ENCODE data around the gene CNOT2.
A peak's percentile ranks its signal among the peaks of the same experiment; 100 is the strongest.

Gene CNOT2

GRCh38 chr12:70242695-70243509 is at the start of gene CNOT2:
CNOT2 (plus strand) TSS chr12:70243433; CDS start chr12:70278227, 34,794 bp downstream.
- peak; percentile 94 for DNase-seq

DNA sequence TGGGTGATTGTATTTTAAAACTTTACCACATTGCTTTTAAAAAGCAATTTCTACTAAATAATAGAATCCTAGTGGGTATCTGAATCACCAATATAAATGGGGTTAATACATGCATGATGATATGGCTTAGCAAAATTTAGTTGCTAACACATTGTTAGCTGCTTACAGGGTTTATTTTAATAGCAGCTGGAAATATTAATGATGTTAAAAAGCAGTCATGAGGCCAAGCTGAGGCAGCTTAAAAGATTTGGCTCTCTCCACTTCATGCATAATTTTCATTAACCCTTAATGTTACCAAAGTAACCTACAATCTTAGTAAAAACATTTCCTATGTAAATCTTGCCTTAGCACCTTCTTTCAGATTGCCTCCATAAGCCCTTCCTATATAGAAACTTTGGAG is 49.2 kb upstream of the CNOT2 start:
- no peak for DNase-seq

DNA sequence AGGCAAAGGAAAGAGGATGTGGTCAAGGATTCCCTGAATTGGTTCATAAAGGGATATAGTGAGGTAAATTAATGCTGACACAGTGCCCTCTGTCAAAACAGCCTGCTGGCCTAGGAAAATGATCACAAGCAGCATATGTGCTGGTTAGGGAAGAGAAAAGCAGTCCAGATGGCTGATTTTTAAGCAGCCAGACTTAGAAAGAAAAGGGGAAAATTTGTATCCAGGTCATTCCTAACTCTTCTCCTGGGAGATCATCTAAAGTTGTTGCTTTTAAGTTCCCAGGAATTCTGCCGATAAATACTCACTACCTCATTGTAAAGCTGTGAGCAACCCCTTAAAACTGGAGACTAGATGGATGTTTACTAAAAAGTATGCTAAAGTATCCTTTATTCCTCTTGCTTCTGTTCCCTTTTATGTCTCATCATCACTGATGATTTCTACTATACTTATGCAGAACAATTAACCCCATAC is 46.4 kb upstream of the CNOT2 start:
- DNase-seq, result no peak

DNA sequence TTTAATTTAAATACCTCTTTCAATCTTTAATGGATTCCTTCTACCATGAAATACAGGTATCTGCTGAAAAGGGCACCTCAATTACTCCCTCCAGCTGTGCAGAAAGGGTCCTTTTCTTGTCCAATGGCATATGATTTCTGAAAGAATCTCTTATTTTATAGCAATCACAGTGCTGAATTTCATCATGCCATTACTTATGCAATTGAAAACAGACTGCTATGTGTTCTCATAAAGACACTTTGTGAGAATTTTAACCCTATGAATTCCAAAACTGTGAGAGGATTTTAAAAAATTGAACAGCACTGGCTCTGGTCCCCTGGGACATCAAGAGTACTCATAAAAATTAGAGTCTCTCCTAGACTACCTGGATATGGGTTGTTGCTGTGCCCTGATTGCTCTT is 45.9 kb upstream of the CNOT2 start:
- DNase-seq, result no peak

GRCh38 chr12:70213707-70214106 is 29.5 kb upstream of the CNOT2 start:
- DNase-seq, result no peak

- no peak for DNase-seq
These were observed 28.1 kb upstream of the CNOT2 start for GRCh38 chr12:70214972-70215617.

GRCh38 chr12:70217416-70217815 is 25.8 kb upstream of the CNOT2 start:
- DNase-seq, result no peak

- DNase-seq, result no peak
These were observed 21.6 kb upstream of the CNOT2 start for GRCh38 chr12:70221626-70222025.

DNA sequence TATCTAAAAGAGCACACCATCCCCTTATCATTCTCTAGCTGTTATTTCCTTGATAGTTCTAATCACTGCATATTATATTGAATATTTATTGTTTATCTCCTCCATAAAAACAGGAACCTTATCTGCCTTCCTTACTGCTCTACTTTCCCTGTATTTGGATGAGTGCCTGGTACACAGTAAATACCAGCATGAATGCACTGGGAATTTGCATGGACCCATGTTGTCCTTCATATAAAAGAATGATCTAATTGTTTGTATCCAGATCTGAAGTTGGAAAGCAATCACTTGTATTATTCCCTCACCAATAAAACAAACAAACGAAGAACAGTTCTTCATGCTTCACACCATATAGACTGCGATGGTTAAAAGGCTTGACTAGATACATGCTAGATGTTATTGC is 15.3 kb upstream of the CNOT2 start:
- DNase-seq, result no peak

DNA sequence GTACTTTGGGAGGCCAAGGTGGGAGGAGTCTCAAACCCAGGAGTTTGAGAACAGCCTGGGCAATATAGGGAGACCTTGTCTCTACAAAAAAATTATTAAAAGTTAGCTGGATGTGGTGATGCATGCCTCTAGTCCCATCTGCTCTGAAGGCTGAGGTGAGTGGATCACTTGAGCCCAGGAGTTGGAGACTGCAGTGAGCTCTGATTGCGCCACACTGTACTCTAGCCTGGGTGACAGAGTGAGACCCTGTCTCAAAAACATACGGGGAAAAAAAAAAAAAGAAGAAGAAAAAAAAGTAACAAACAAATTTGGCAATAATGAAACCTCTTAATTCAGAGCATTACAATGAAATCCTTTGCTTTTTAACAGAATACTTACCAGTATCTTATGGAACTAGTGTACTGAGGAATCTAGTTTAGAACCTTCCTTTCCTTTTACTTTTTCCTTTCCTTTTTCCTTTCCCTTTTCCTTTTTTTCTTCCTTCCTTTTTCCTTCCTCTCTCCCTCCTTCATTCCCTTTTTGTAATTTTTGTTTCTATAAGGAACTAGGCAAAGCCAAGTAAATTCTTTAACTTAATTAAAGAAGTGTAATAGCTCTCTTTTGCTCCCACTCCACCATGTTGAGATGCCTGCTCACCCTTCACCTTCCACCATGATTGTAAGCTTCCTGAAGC is 12.2 kb upstream of the CNOT2 start:
- no peak for DNase-seq

- no peak for DNase-seq
These were observed 6.2 kb upstream of the CNOT2 start for GRCh38 chr12:70236990-70237389.

- DNase-seq, result peak; percentile 14
These were observed 2.6 kb upstream of the CNOT2 start for GRCh38 chr12:70240673-70241072.

DNA sequence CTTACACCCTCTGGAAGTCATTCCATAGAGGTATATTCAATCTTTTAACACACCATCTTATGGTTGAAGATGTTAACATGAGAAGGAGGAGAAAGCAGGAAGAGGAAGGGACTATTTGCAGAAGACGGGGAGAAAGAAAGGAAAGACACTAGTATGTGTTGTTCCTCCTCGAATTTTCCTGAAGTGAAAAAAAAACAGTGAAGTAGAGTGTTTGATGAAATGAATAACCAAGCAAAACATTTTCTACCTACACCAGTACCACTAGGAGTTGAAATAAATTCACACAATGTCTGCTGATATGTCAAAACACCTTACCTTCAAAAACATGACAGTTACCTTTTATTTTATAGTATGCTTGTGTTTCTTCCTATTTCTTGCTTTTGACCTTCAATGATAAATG is 1.4 kb upstream of the CNOT2 start:
- no peak for DNase-seq

- peak; percentile 74 for DNase-seq
These were observed 508 bp downstream of the CNOT2 start for GRCh38 chr12:70243510-70244371.

GRCh38 chr12:70244409-70244808 is 1.2 kb downstream of the CNOT2 start:
- no peak for DNase-seq

GRCh38 chr12:70245458-70245857 is 2.2 kb downstream of the CNOT2 start:
- no peak for DNase-seq

GRCh38 chr12:70246580-70246979 is 3.3 kb downstream of the CNOT2 start:
- DNase-seq, result no peak

DNA sequence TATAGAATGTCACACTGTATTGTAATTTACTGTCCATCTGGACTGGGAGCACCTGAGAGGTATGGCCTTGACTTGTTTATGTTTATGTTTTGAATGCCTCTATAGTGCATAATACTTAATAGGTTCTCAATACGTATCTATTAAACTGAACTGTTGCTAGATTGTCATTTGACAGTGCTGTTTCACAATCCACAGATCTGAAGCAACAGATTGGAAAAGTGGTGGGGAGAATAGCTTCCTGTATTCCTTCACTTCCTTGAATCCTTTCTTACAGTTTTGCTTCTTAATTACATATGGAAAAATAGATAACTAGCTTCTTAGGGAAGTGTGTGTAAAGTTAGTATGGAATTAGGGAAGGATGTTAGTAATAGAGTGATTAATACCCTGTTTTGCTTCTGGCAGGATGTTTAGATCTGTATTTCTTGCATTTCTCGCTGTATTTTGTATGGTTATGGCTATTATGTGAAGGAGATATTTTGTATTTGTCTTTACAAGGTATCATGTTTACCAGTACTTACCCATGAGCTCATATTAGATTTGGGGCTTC is 4.5 kb downstream of the CNOT2 start:
- no peak for DNase-seq

- no peak for DNase-seq
These were observed 5.6 kb downstream of the CNOT2 start for GRCh38 chr12:70248876-70249275.

- no peak for DNase-seq
These were observed 6.7 kb downstream of the CNOT2 start for GRCh38 chr12:70249903-70250302.

GRCh38 chr12:70251226-70251625 is 8.0 kb downstream of the CNOT2 start:
- peak; percentile 20 for DNase-seq

- no peak for DNase-seq
These were observed 8.4 kb downstream of the CNOT2 start for GRCh38 chr12:70251661-70252060.

DNA sequence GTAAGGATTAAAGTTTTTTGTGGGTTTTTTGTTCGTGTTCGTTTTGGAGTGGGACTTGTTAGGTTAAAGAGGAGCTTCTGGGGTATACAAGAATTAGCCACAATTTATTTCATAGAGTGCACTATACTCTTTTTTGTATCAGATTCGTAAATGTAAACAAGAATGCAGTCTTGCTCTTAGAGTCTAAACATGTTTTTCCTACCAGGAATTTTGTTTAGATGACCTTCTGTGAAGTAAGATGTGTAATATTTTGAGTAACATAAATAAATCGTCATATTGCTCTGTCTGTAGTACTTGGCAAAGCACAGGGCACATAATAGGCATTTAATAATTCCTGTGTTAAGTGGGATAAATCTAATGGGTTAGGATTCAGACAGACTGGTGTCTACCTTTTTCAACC is 9.6 kb downstream of the CNOT2 start:
- DNase-seq, result no peak
